ENCODE results near the gene KCNJ10.

- TF ChIP-seq, protein P1, sequence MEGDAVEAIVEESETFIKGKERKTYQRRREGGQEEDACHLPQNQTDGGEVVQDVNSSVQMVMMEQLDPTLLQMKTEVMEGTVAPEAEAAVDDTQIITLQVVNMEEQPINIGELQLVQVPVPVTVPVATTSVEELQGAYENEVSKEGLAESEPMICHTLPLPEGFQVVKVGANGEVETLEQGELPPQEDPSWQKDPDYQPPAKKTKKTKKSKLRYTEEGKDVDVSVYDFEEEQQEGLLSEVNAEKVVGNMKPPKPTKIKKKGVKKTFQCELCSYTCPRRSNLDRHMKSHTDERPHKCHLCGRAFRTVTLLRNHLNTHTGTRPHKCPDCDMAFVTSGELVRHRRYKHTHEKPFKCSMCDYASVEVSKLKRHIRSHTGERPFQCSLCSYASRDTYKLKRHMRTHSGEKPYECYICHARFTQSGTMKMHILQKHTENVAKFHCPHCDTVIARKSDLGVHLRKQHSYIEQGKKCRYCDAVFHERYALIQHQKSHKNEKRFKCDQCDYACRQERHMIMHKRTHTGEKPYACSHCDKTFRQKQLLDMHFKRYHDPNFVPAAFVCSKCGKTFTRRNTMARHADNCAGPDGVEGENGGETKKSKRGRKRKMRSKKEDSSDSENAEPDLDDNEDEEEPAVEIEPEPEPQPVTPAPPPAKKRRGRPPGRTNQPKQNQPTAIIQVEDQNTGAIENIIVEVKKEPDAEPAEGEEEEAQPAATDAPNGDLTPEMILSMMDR (optimal IDR thresholded peaks at IDR 0.05 in 1 of 3, IDR thresholded peaks at IDR 0.05 in 1 of 3, conservative IDR thresholded peaks at IDR 0.05 in 1 of 3; ENCODE audit: extremely low read depth in 1 of 3, insufficient read depth in 2 of 3, low read length in 3 of 3) = no peak
- no peak for TF ChIP-seq EZH2 (IDR thresholded peaks at IDR 0.05; ENCODE audit: low read length)
Measured at GRCh38 chr1:159986093-159986492, 83.9 kb downstream of the KCNJ10 start.

Data from keratinocyte (primary cell).